GM23248 (cell line): ENCODE measurements around the gene SCYL1.

Experiments used
- EZH2 ChIP-seq: fragments of 200-600 bp; sonication (generic); IDR thresholded peaks from 2 replicates; pipeline ENCODE4 v1.6.1; 2018; ENCODE audit warnings: antibody characterized with exemption, mild to moderate bottlenecking; ENCODE audit not compliant: insufficient read depth, poor library complexity, severe bottlenecking
- EZH2phosphoT487 ChIP-seq: fragments of 200-600 bp; sonication (generic); IDR thresholded peaks from 2 replicates; pipeline ENCODE4 v1.6.1; 2018; ENCODE audit warnings: antibody characterized with exemption, moderate library complexity, mild to moderate bottlenecking, low read depth; ENCODE audit not compliant: insufficient read depth

DNA sequence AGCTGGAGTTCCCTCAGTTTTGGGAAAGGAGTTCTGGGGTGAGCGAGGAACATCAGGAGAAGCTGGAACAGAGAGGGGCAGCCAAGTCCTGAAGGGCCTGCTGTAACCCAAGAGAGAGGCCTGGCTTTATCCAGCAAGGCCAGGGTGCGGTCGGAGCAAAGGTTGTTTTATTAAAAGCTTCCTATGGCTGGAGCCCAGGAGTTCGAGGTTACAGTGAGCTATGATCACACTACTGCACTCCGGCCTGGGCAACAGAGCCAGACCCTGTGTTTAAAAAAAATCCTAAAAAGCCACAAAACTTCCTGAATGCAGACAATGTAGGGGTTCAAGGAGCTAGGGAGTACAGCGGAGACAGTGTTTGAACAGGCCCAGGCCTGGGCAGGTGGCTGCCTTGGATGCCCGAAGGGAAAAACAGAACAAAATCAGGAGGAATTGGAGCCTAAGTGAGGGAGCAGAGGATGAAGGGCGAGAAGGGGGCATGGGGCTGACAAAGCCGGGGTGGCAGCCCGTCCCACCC is 48.2 kb upstream of the SCYL1 start:
- TF ChIP-seq EZH2 (no peak), EZH2phosphoT487 (no peak)
